Trophoblast cell (in vitro differentiated cells and primary cell): ENCODE measurements around the gene RGS7.
A peak's percentile ranks its signal among the peaks of the same experiment; 100 is the strongest.

Experiments
- DNase-seq, 2 donors: peaks; one replicate each; pipeline ENCODE4 v3.0.0-alpha.2; 2016
- H2AFZ ChIP-seq: 2 replicates; pipeline ENCODE4 v1.6.1; 2013; ENCODE audit warnings: low read length, moderate library complexity, mild to moderate bottlenecking; ENCODE audit not compliant: insufficient read depth, poor library complexity
- H2AK5ac ChIP-seq: 2 replicates; pipeline ENCODE4 v1.6.1; 2013; ENCODE audit warnings: mild to moderate bottlenecking, low read length
- H2BK120ac ChIP-seq: 2 replicates; pipeline ENCODE4 v1.6.1; 2013; ENCODE audit warnings: low read length, mild to moderate bottlenecking, moderate library complexity; ENCODE audit not compliant: insufficient read depth, poor library complexity
- H2BK12ac ChIP-seq: 2 replicates; pipeline ENCODE4 v1.6.1; 2013; ENCODE audit warnings: mild to moderate bottlenecking, low read length, moderate library complexity
- H2BK5ac ChIP-seq: 2 replicates; pipeline ENCODE4 v1.6.1; 2013; ENCODE audit warnings: low read length, low read depth, moderate library complexity, mild to moderate bottlenecking; ENCODE audit not compliant: poor library complexity
- H3K14ac ChIP-seq: 2 replicates; pipeline ENCODE4 v1.6.1; 2013; ENCODE audit warnings: mild to moderate bottlenecking, low read length
- H3K18ac ChIP-seq: 2 replicates; pipeline ENCODE4 v1.6.1; 2013; ENCODE audit warnings: mild to moderate bottlenecking, low read length
- H3K23ac ChIP-seq: 2 replicates; pipeline ENCODE4 v1.6.1; 2013; ENCODE audit warnings: low read length
- H3K27ac ChIP-seq: 2 replicates; pipeline ENCODE4 v1.5.1; 2013; ENCODE audit warnings: low read depth, mild to moderate bottlenecking, inconsistent platforms, low read length, moderate library complexity
- H3K27me3 ChIP-seq: 2 replicates; pipeline ENCODE4 v1.6.1; 2013; ENCODE audit warnings: inconsistent platforms, mild to moderate bottlenecking, low read length, moderate library complexity; ENCODE audit not compliant: insufficient read depth
- H3K36me3 ChIP-seq, 2 experiments: 1 replicate in 1 of 2; 2 replicates in 1 of 2; pipeline ENCODE4 v1.6.1; 2013; ENCODE audit warnings: low read length in 2 of 2, mild to moderate bottlenecking in 2 of 2, moderate library complexity in 1 of 2; ENCODE audit not compliant: insufficient read depth in 2 of 2, control insufficient read depth in 1 of 2
- H3K4ac ChIP-seq: 2 replicates; pipeline ENCODE4 v1.6.1; 2013; ENCODE audit warnings: low read depth, mild to moderate bottlenecking, low read length, moderate library complexity
- H3K4me1 ChIP-seq, 2 experiments: 1 replicate in 1 of 2; 2 replicates in 1 of 2; pipeline ENCODE4 v1.6.1; 2013; ENCODE audit warnings: low read length in 2 of 2, mild to moderate bottlenecking in 2 of 2, moderate library complexity in 1 of 2; ENCODE audit not compliant: insufficient read depth in 2 of 2, control insufficient read depth in 1 of 2
- H3K4me2 ChIP-seq: 2 replicates; pipeline ENCODE4 v1.6.1; 2013; ENCODE audit warnings: inconsistent platforms, mild to moderate bottlenecking, low read length, moderate library complexity
- H3K4me3 ChIP-seq: 2 replicates; pipeline ENCODE4 v1.5.1; 2013; ENCODE audit warnings: mild to moderate bottlenecking, low read depth, low read length, inconsistent platforms
- H3K79me1 ChIP-seq: one replicate; pipeline ENCODE4 v1.6.1; 2013; ENCODE audit warnings: low read length
- H3K79me2 ChIP-seq: 2 replicates; pipeline ENCODE4 v1.6.1; 2013; ENCODE audit warnings: low read length, mild to moderate bottlenecking; ENCODE audit not compliant: control insufficient read depth, insufficient read depth, poor library complexity
- H3K9ac ChIP-seq: 2 replicates; pipeline ENCODE4 v1.6.1; 2013; ENCODE audit warnings: mild to moderate bottlenecking, low read length
- H3K9me3 ChIP-seq: 2 replicates; pipeline ENCODE4 v1.6.1; 2013; ENCODE audit warnings: low read depth, mild to moderate bottlenecking, control low read depth, inconsistent platforms, low read length; ENCODE audit not compliant: insufficient read depth
- H4K12ac ChIP-seq: 2 replicates; pipeline ENCODE4 v1.6.1; 2013; ENCODE audit warnings: low read depth, mild to moderate bottlenecking, low read length, moderate library complexity
- H4K8ac ChIP-seq: 2 replicates; pipeline ENCODE4 v1.6.1; 2013; ENCODE audit warnings: low read depth, mild to moderate bottlenecking, low read length, moderate library complexity
- H4K91ac ChIP-seq: one replicate; pipeline ENCODE4 v1.6.1; 2013; ENCODE audit warnings: low read depth, mild to moderate bottlenecking, low read length, moderate library complexity
- WGBS: extraction: QIAGEN DNeasy Blood & Tissue Kit; methylation state at CpG from one replicate; pipeline ENCODE4 v1.1.7; 2013; ENCODE audit warnings: missing lambda C conversion rate; ENCODE audit not compliant: insufficient read length, insufficient coverage; ENCODE audit errors: extremely low coverage; 5-methylcytosine and 5-hydroxymethylcytosine counted together

RGS7 gene

DNA sequence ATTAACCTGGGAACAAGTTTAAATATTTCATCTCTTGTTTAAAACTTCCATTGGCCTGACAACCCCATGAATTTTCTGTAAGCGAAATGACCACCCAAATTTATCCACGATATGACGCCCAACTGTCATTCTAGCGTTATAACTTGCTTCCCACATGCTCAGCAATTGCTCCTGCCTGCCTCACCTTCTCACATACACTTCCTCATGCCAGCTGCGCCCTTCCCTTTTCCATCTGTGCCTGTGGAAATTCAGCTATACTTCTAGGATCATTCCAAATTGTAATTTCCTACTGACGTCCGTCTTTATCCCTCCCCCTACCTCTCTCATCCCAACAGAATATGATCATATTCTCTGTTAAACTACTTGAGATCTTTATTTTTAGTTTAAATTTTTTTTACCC is 248.0 kb downstream of the RGS7 start:
- Histone ChIP-seq H3K27ac (no peak overlapping the region), H3K79me2 (no peaks in the 10 kb centered on the region), H3K36me3 (no peaks in the 10 kb centered on the region), H3K23ac (no peak overlapping the region), H4K12ac (no peak overlapping the region), H3K79me1 (no peaks in the 10 kb centered on the region), H3K4me2 (peak overlapping the region; percentile 57), H2AFZ (no peak overlapping the region), H2BK120ac (peak overlapping the region; percentile 91), H3K9me3 (no peaks in the 10 kb centered on the region), H4K91ac (no peak overlapping the region), H2AK5ac (peak overlapping the region; percentile 93), H2BK12ac (peak overlapping the region; percentile 98), H3K9ac (no peak overlapping the region), H3K4me1 (peaks cover 6 to 9% of the 10 kb centered on the region in 2 experiments), H4K8ac (no peak overlapping the region), H2BK5ac (no peak overlapping the region), H3K14ac (no peak overlapping the region), H3K27me3 (no peaks in the 10 kb centered on the region), H3K4ac (no peak overlapping the region), H3K18ac (no peak overlapping the region), H3K4me3 (no peak overlapping the region)
- no peak for DNase-seq
- WGBS: 100% methylated on average over 2 of the region's 7 CpGs

DNA sequence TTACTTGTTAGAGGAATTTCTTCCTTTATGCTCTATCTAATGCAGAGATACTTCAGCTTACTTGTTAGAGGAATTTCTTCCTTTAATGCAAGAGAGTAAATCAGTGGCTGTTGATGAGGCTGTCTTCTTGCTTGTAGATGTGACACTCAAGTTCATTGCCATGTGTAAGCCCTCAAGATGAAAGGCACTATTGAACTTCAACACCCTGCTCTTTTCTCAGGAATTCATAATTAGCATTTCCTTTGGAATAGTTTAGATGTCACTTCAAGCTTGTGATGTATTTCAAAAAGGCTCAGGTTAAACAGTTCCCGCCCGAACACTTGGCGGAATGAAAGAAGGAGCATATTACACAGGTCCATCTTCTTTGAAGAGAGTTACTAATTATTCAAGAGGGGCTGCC is 251.9 kb downstream of the RGS7 start:
- no peak overlapping the region for H3K4me2 ChIP-seq
- H3K79me1 ChIP-seq: no peaks in the 10 kb centered on the region
- H3K23ac ChIP-seq: no peak overlapping the region
- no peak for DNase-seq
- H3K9ac ChIP-seq: no peak overlapping the region
- H3K14ac ChIP-seq: no peak overlapping the region
- no peaks in the 10 kb centered on the region for H3K9me3 ChIP-seq
- WGBS: no CpG with 5 or more reads among the region's 3 CpGs
- no peak overlapping the region for H2BK120ac ChIP-seq
- H3K79me2 ChIP-seq: no peaks in the 10 kb centered on the region
- H2BK12ac ChIP-seq: no peak overlapping the region
- H2BK5ac ChIP-seq: no peak overlapping the region
- H3K36me3 ChIP-seq: no peaks in the 10 kb centered on the region
- no peak overlapping the region for H3K18ac ChIP-seq
- no peak overlapping the region for H3K4ac ChIP-seq
- no peak overlapping the region for H2AK5ac ChIP-seq
- H3K27me3 ChIP-seq: no peaks in the 10 kb centered on the region
- H3K4me3 ChIP-seq: no peak overlapping the region
- H4K91ac ChIP-seq: no peak overlapping the region
- H4K12ac ChIP-seq: no peak overlapping the region
- no peak overlapping the region for H3K27ac ChIP-seq
- H4K8ac ChIP-seq: no peak overlapping the region
- H2AFZ ChIP-seq: no peak overlapping the region
- peaks cover 6 to 9% of the 10 kb centered on the region in 2 experiments for H3K4me1 ChIP-seq

DNA sequence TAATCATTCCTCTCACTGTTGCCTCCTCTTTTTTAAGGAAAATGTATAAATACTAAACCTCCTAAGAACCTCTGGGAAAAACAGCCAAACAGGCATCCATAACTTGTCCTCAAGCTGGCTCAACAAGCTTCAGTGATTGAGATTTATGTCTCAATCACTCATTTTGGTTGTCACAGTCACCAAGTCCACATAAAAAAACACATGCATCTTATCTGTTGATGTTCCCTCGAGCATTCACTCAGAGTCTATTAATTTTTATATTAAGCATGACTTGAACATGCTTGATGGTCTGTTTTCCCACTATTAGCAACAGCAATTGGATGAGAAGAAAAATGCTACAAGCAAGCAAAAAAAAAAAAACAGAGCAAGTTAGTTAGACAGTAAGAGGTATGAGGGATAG is 254.3 kb downstream of the RGS7 start:
- DNase-seq: no peak
- no peak overlapping the region for H3K18ac ChIP-seq
- H3K27ac ChIP-seq: no peak overlapping the region
- no peaks in the 10 kb centered on the region for H3K4me1 ChIP-seq
- H2BK12ac ChIP-seq: no peak overlapping the region
- no peak overlapping the region for H3K4me3 ChIP-seq
- no peak overlapping the region for H3K4ac ChIP-seq
- H2AFZ ChIP-seq: no peak overlapping the region
- no peak overlapping the region for H3K23ac ChIP-seq
- no CpG with 5 or more reads among the region's 1 CpG for WGBS
- no peak overlapping the region for H4K91ac ChIP-seq
- H3K9me3 ChIP-seq: no peaks in the 10 kb centered on the region
- no peak overlapping the region for H4K12ac ChIP-seq
- H2BK120ac ChIP-seq: no peak overlapping the region
- H3K14ac ChIP-seq: no peak overlapping the region
- H2AK5ac ChIP-seq: no peak overlapping the region
- no peaks in the 10 kb centered on the region for H3K79me2 ChIP-seq
- H3K4me2 ChIP-seq: no peak overlapping the region
- H3K9ac ChIP-seq: no peak overlapping the region
- no peaks in the 10 kb centered on the region for H3K36me3 ChIP-seq
- no peak overlapping the region for H4K8ac ChIP-seq
- no peaks in the 10 kb centered on the region for H3K27me3 ChIP-seq
- H3K79me1 ChIP-seq: no peaks in the 10 kb centered on the region
- no peak overlapping the region for H2BK5ac ChIP-seq

DNA sequence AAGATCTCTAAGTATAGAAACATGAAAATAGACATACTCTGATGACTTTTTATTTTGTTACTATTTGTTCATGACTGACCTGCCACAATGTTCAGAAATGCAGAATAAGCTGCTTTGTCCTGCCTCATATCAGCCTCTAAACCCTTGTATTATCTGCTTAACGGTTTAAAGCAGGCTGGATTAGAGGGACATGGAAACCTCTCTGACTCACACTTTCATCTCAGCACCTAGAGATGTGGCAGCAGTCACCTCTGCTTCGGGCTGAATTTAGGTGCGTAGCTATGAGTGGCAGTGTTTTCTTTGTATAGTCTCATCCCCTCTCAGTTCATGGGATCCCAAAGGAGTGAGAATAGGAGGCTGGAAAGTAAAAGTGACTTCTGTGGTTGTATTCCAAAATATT is 255.4 kb downstream of the RGS7 start:
- H3K79me2 ChIP-seq: no peaks in the 10 kb centered on the region
- H4K8ac ChIP-seq: no peak overlapping the region
- H3K27ac ChIP-seq: no peak overlapping the region
- no peak overlapping the region for H4K91ac ChIP-seq
- no peak overlapping the region for H2BK120ac ChIP-seq
- no peak overlapping the region for H3K4ac ChIP-seq
- no peak overlapping the region for H3K18ac ChIP-seq
- H3K23ac ChIP-seq: no peak overlapping the region
- H3K9ac ChIP-seq: no peak overlapping the region
- no peaks in the 10 kb centered on the region for H3K9me3 ChIP-seq
- no peaks in the 10 kb centered on the region for H3K27me3 ChIP-seq
- DNase-seq: no peak
- H2BK12ac ChIP-seq: no peak overlapping the region
- no peak overlapping the region for H2BK5ac ChIP-seq
- H4K12ac ChIP-seq: no peak overlapping the region
- H3K4me3 ChIP-seq: no peak overlapping the region
- H3K4me2 ChIP-seq: no peak overlapping the region
- no CpG with 5 or more reads among the region's 3 CpGs for WGBS
- no peaks in the 10 kb centered on the region for H3K36me3 ChIP-seq
- no peak overlapping the region for H3K14ac ChIP-seq
- H3K79me1 ChIP-seq: no peaks in the 10 kb centered on the region
- no peak overlapping the region for H2AFZ ChIP-seq
- H2AK5ac ChIP-seq: no peak overlapping the region
- H3K4me1 ChIP-seq: no peaks in the 10 kb centered on the region
